ENCODE measurements around the gene RIPOR3.
"Not testable (repeated sequence)": the region's sequence is repeated elsewhere in the genome, so short reads cannot be mapped to it uniquely, and the experiment has no call there.

RIPOR3 gene

GRCh38 chr20:50569864-50570836, 121.2 kb downstream of the RIPOR3 start:
- peak; percentile 52 for DNase-seq

DNA sequence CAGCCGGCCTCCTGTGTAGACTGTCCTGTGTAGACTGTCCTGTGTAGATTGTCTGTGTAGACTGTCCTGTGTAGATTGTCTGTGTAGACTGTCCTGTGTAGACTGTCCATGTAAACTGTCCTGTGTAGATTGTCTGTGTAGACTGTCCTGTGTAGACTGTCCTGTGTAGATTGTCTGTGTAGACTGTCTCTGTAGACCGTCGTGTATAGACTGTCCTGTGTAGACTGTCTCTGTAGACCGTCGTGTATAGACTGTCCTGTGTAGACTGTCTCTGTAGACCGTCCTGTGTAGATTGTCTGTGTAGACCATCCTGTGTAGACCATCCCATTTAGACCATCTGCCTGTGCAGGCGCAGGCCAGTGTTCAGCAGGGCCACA, 121.9 kb downstream of the RIPOR3 start:
- DNase-seq: not testable (repeated sequence)

- DNase-seq: no peak
These were observed 122.8 kb downstream of the RIPOR3 start for GRCh38 chr20:50568549-50568942.

- no peak for DNase-seq
These were observed 123.3 kb downstream of the RIPOR3 start for GRCh38 chr20:50567860-50568548.

GRCh38 chr20:50565871-50566270, 125.5 kb downstream of the RIPOR3 start:
- DNase-seq: no peak

DNA sequence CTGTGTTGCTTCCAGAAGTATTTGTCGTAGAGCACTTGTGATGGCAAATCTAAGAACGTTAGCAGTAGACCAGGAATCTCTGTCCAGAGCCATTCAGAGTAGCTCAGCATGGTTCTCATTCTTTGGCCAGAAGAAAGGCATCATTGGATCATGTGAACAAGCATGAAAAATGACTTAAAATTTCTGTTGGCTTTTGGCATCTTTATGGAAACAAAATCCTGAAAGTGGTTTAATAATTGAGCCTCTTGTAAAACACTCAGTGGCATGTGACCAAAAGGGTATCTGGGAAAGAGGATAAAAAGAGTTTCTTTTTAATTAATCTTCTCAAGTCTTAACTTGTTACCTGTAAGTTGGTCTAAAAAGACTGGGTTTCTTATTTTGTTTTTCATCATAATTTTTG, 126.0 kb downstream of the RIPOR3 start:
- DNase-seq: no peak

- DNase-seq: no peak
These were observed 128.0 kb downstream of the RIPOR3 start for GRCh38 chr20:50563133-50563944.

- DNase-seq: no peak
These were observed 129.1 kb downstream of the RIPOR3 start for GRCh38 chr20:50562262-50562701.

DNA sequence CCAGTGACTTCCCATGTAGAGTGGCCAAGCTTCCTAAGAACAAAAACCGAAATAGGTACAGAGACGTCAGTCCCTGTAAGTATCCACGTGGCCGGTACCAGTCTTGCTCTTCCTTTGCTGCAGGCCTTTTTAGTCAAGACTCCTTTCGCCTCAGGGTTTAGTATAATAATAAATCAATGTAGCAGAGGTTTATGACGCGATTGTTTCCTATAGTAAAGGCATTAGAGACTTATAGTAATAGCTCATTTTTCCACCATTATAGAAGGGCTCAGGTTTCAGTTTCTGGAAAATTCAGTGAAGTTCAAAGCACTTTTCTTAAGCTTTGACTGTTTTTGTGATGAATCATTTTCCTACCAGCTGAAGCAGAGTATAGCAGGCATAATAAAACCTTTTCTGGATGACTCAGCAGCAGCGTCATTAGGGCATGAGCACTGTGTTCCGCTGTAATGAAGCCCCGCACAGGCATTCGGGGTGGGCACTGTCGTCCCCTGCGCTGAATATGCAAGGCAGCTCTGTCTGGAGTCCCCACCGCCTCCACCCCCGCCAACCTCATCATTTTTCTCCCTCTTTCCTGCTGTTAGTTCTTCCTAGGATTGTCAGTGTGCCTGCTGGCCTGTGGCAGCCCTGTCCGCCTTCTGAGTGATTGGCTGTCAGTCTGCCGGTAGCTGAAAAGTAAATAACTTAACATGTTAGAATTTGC, 129.8 kb downstream of the RIPOR3 start:
- DNase-seq: no peak

GRCh38 chr20:50560867-50561266, 130.5 kb downstream of the RIPOR3 start:
- no peak for DNase-seq

GRCh38 chr20:50559856-50560638, 131.3 kb downstream of the RIPOR3 start:
- DNase-seq: no peak

DNA sequence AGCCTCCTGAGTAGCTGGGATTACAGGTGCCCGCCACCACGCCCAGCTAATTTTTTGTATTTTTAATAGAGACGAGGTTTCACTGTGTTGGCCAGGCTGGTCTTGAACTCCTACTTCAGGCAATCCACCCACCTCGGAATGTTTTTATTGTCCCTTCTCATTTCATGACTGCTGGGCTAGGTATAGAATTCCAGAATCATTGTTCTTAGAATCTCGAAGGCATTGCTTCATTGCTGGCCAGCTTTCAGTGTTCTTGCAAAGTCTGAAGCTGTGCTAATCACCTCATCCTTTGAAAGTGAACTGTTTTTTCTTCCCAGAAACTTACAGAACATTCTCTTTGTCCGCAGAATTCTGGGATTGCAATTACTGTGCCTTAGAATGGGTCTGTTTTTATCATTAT, 132.2 kb downstream of the RIPOR3 start:
- DNase-seq: no peak

GRCh38 chr20:50558483-50558925, 132.8 kb downstream of the RIPOR3 start:
- DNase-seq: no peak

DNA sequence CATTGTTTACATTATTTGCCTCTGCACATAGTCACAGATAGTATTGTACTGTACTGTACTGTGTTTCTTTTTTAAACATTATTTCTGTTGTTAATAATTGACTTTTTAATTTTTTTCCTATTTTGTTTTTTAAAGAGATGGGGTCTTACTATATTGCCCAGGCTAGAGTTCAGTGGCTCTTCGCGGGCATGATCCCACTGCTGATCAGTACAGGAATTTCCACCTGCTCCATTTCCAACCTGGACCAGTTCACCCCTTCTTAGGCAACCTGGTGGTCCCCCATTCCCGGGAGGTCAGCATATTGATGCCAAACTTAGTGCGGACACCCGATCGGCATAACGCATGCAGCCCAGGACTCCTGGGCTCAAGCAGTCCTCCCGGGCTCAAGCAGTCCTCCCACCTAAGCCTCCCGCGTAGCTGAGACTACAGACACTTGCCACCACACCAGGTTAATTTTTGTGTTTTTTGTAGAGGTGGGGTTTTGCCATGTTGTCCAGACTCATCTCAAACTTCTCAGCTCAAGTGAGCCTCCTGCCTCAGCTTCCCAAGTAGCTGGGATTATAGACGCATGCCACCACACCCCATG, 133.7 kb downstream of the RIPOR3 start:
- DNase-seq: no peak

GRCh38 chr20:50555662-50556061, 135.7 kb downstream of the RIPOR3 start:
- DNase-seq: no peak

GRCh38 chr20:50554694-50555579, 136.4 kb downstream of the RIPOR3 start:
- DNase-seq: no peak

GRCh38 chr20:50552979-50553378, 138.4 kb downstream of the RIPOR3 start:
- no peak for DNase-seq

DNA sequence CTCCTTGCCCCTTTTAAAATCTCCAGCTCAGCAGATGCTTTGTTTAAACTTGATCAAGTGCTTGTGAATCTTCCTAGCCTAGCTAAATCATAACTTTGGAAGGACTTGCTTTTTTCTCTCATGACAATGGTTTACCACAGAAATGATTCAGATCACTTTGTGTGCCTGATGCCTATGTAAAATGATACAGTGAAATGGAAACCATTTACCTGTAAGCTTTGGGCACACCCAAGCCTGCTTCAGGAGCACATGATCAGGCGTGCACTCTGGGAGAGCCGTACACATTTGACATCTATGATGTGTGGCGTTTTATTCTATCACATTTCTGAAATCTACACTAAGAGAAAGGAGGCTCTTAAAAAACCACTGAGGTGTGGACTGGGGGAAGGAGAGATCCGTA, 140.1 kb downstream of the RIPOR3 start:
- no peak for DNase-seq

GRCh38 chr20:50550531-50550930, 140.8 kb downstream of the RIPOR3 start:
- DNase-seq: no peak

- no peak for DNase-seq
These were observed 142.9 kb downstream of the RIPOR3 start for GRCh38 chr20:50548396-50548795.
